D721Med (cell line): ENCODE results near the gene BCR.
"Not testable (repeated sequence)": the region's sequence is repeated elsewhere in the genome, so short reads cannot be mapped to it uniquely, and the experiment has no call there.

Source experiments
- DNase-seq: peaks from one replicate; pipeline ENCODE4 v3.0.0; 2011; ENCODE audit warnings: low spot score; ENCODE audit not compliant: insufficient read length
- FAIRE-seq: peaks from 2 replicates; lab custom pipeline; 2011; peaks lifted over from hg19 to GRCh38; lab: Jason Lieb, UNC
- CTCF ChIP-seq: IDR thresholded peaks from 2 replicates; pipeline ENCODE4 v1.5.1; 2012; ENCODE audit warnings: mild to moderate bottlenecking, control low read depth; ENCODE audit not compliant: insufficient read depth; ENCODE audit errors: missing control alignments

Gene BCR

DNA sequence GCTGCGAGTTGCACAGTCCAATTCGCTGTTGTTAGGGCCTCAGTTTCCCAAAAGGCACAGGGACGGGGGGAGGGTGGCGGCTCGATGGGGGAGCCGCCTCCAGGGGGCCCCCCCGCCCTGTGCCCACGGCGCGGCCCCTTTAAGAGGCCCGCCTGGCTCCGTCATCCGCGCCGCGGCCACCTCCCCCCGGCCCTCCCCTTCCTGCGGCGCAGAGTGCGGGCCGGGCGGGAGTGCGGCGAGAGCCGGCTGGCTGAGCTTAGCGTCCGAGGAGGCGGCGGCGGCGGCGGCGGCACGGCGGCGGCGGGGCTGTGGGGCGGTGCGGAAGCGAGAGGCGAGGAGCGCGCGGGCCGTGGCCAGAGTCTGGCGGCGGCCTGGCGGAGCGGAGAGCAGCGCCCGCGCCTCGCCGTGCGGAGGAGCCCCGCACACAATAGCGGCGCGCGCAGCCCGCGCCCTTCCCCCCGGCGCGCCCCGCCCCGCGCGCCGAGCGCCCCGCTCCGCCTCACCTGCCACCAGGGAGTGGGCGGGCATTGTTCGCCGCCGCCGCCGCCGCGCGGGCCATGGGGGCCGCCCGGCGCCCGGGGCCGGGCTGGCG, at the start of gene BCR:
BCR (plus strand) TSS at position 209 of the 592 bp plus-strand sequence. CDS start 452 bp downstream, outside the sequence.
- FAIRE-seq (no peak), DNase-seq (peak; percentile 90)
- no peak for TF ChIP-seq CTCF

DNA sequence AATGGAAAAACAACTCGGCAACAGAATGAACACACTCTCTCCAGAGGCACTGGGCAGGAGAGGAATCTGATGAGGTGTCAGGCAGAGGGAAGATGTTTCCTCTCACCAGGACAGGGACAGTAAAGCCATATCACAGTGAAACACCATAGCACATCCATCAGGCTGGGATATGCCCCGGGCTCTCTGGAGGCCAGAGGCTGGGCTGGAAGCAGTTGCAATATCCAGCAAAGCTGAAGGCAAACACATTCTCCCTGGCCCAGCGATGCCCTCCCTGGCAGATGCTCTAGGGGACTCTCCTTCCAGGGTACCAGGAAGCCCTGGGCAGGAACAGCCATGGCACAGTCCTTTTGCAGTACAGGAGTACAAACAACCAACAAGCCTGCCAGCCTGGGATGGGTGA, 49.6 kb upstream of the BCR start:
- no peak for TF ChIP-seq CTCF
- DNase-seq (no peak), FAIRE-seq (no peak)

DNA sequence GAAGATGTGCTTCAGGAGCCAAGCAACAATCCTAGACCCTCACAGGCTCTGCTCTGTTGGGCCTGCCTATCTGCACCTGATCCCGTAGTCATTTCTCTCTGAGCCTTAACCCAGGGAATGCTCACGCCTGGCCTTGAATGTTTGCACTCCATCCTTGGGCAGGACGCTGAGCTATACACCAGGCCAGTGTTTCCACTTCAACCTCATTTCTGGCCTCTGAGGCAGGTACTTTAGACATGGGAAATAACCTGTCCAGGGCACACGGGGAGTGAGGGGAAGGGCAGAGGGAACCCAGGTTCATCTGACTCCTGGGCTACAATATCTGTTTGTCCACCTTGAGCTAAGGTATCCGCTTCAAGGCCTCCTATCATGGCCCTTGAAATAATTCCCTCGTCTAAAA, 48.4 kb upstream of the BCR start:
- FAIRE-seq (no peak), DNase-seq (no peak)
- TF ChIP-seq CTCF, result no peak

GRCh38 chr22:23132376-23133091, 47.8 kb upstream of the BCR start:
- no peak for DNase-seq
- TF ChIP-seq CTCF, result no peak
- FAIRE-seq, result no peak

DNA sequence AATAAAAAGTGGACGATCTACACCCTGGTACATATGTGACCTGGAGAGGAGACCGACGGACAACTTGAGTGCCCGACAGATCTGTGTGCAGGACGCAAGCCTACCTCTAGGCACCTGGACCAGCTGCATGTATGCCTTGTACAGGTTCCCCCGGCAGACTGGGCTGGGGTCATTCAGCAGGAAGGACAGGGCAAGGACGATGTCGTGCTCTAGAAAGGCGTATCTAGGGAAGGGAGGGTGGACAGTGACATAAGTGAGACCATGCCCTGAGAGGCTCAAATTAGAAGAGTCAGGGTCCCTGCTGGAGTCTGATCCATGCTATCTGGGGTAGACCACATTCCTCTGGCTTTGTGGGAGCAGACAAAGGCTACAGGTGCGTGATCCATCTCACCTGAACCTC, 46.4 kb upstream of the BCR start:
- TF ChIP-seq CTCF, result no peak
- no peak for DNase-seq
- FAIRE-seq, result no peak

- not testable (repeated sequence) for DNase-seq, FAIRE-seq
Observed at GRCh38 chr22:23136991-23137390, 43.3 kb upstream of the BCR start.

DNA sequence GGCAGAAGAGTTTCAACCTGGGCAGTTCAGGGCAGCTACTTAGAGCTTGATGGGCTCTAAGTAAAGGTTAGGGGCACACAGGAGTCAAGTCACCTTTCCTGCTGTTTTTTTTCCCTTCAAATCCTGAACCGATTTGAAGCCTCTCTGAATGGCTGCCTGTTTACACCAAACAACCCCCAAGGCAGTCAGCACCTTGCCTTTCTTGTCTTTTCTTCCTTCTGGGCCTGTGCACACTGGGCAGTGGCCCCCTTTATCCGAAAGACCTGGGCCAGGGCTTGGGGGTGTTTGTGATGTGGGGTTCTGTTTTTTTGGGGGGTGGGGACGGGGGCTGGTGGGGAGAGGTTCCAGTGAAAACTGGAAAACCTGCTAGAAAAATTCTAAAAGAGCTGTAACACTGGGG, 42.8 kb upstream of the BCR start:
- no peak for DNase-seq
- no peak for TF ChIP-seq CTCF
- FAIRE-seq, result no peak
